Right atrium auricular region (tissue), 2 donors: ENCODE measurements around the gene FSD1. TPM values are rescaled to one million over a fixed set of nuclear protein-coding genes. Genes with fewer than 3 reads are reported as not detected.

ENCODE experiments used
- DNase-seq: peaks from one replicate; pipeline ENCODE4 v3.0.0-alpha.2; 2019; ENCODE audit warnings: low spot score
- H3K27ac ChIP-seq, 2 donors: fragments of 200-600 bp; sonication (generic); 1 replicate in 1 of 2; 2 replicates in 1 of 2; pipeline ENCODE4 v1.5.1; 2016 to 2019
- H3K27me3 ChIP-seq, 2 donors: fragments of 200-600 bp; sonication (generic); one replicate each; pipeline versions ENCODE4 v1.5.1 to v1.6.0; 2017 to 2019
- H3K36me3 ChIP-seq: fragments of 200-600 bp; sonication (generic); one replicate; pipeline ENCODE4 v1.5.1; 2016
- H3K4me1 ChIP-seq, 2 donors: fragments of 200-600 bp; sonication (generic); one replicate each; pipeline versions ENCODE4 v1.5.1 to v1.6.0; 2017 to 2019
- H3K4me3 ChIP-seq, 2 donors: fragments of 200-600 bp; sonication (generic); 1 replicate in 1 of 2; 2 replicates in 1 of 2; pipeline ENCODE4 v1.5.1; 2017 to 2019; ENCODE audit warnings: mild to moderate bottlenecking in 1 of 2, moderate library complexity in 1 of 2
- H3K9me3 ChIP-seq, 2 donors: fragments of 200-600 bp; sonication (generic); one replicate each; pipeline ENCODE4 v1.5.1; 2019
- CTCF ChIP-seq, 2 donors: fragments of 200-600 bp; sonication (generic); IDR thresholded peaks; one replicate each; pipeline ENCODE4 v1.5.1; 2019; ENCODE audit warnings: antibody characterized with exemption in 2 of 2
- total RNA-seq, 2 donors: library from RNA; depleted of rRNA; stranded (reverse); fragments of >200 nt; gene quantifications; one replicate each; pipeline ENCODE4 v1.1.0, GENCODE V29; 2016

Gene FSD1
- total RNA-seq, 2 donors from 2014 or later = not detected

- Histone ChIP-seq H3K4me3 (no peak overlapping the region), H3K9me3 (no peaks in the 10 kb centered on the region), H3K36me3 (no peaks in the 10 kb centered on the region), H3K4me1 (no peaks in the 10 kb centered on the region), H3K27ac (no peak overlapping the region), H3K27me3 (no peaks in the 10 kb centered on the region)
- no peak for DNase-seq
- TF ChIP-seq CTCF (IDR thresholded peaks at IDR 0.05) = no peak
Observed at GRCh38 chr19:4291184-4291732, 13.1 kb upstream of the FSD1 start.

- Histone ChIP-seq H3K36me3 (no peaks in the 10 kb centered on the region), H3K4me3 (no peak overlapping the region), H3K27me3 (no peaks in the 10 kb centered on the region), H3K27ac (no peak overlapping the region), H3K4me1 (no peaks in the 10 kb centered on the region), H3K9me3 (no peaks in the 10 kb centered on the region)
- no peak for DNase-seq
- no peak for TF ChIP-seq CTCF (IDR thresholded peaks at IDR 0.05)
Observed at GRCh38 chr19:4292515-4292914, 11.9 kb upstream of the FSD1 start.

GRCh38 chr19:4294389-4294788 is 10.0 kb upstream of the FSD1 start:
- no peaks in the 10 kb centered on the region for H3K9me3 ChIP-seq
- H3K27me3 ChIP-seq = no peaks in the 10 kb centered on the region
- no peak for TF ChIP-seq CTCF (IDR thresholded peaks at IDR 0.05)
- no peak overlapping the region for H3K4me3 ChIP-seq
- DNase-seq = no peak
- H3K36me3 ChIP-seq = no peaks in the 10 kb centered on the region
- H3K27ac ChIP-seq = no peak overlapping the region
- H3K4me1 ChIP-seq = no peaks in the 10 kb centered on the region

- Histone ChIP-seq H3K27ac (no peak overlapping the region), H3K27me3 (no peaks in the 10 kb centered on the region), H3K36me3 (no peaks in the 10 kb centered on the region), H3K4me1 (no peaks in the 10 kb centered on the region), H3K4me3 (no peak overlapping the region), H3K9me3 (no peaks in the 10 kb centered on the region)
- no peak for DNase-seq
- no peak for TF ChIP-seq CTCF (IDR thresholded peaks at IDR 0.05)
Observed at GRCh38 chr19:4295972-4296771, 8.2 kb upstream of the FSD1 start.

GRCh38 chr19:4297901-4298809 is 6.2 kb upstream of the FSD1 start:
- Histone ChIP-seq H3K9me3 (no peaks in the 10 kb centered on the region), H3K27me3 (no peaks in the 10 kb centered on the region), H3K4me1 (no peaks in the 10 kb centered on the region), H3K36me3 (no peaks in the 10 kb centered on the region), H3K4me3 (no peak overlapping the region), H3K27ac (no peak overlapping the region)
- TF ChIP-seq CTCF (IDR thresholded peaks at IDR 0.05) = no peak
- DNase-seq = no peak
